ENCODE measurements around the gene FILIP1.

The FILIP1 gene

GRCh38 chr6:75467966-75468365, 25.6 kb downstream of the FILIP1 start:
- no peak overlapping the region for H3K23ac ChIP-seq (ENCODE audit: low read length)
- no peak overlapping the region for H3K4me3 ChIP-seq (ENCODE audit: low read depth, low read length)
- no peak for DNase-seq

GRCh38 chr6:75467284-75467683, 26.3 kb downstream of the FILIP1 start:
- Histone ChIP-seq H3K79me2 (ENCODE audit: control insufficient read depth, insufficient read depth, low read length, poor library complexity) (no peaks in the 10 kb centered on the region), H3K9ac (ENCODE audit: low read length) (no peak overlapping the region), H3K14ac (ENCODE audit: low read length) (no peak overlapping the region), H4K8ac (ENCODE audit: low read depth, low read length) (no peak overlapping the region), H2AFZ (ENCODE audit: insufficient read depth, low read length, poor library complexity) (no peak overlapping the region), H3K4ac (ENCODE audit: low read depth, low read length) (no peak overlapping the region), H3K4me2 (ENCODE audit: low read length) (no peak overlapping the region), H2BK120ac (ENCODE audit: insufficient read depth, low read length, poor library complexity) (no peak overlapping the region), H3K23ac (ENCODE audit: low read length) (no peak overlapping the region), H3K9me3 (ENCODE audit: insufficient read depth, low read depth, low read length) (no peaks in the 10 kb centered on the region), H3K4me1 (ENCODE audit: control insufficient read depth in 1 of 2, insufficient read depth in 2 of 2, low read length in 2 of 2) (no peaks in the 10 kb centered on the region), H2BK12ac (ENCODE audit: low read length) (no peak overlapping the region), H3K36me3 (ENCODE audit: control insufficient read depth in 1 of 2, insufficient read depth in 2 of 2, low read length in 2 of 2) (no peaks in the 10 kb centered on the region), H4K12ac (ENCODE audit: low read depth, low read length) (no peak overlapping the region), H4K91ac (ENCODE audit: low read depth, low read length) (no peak overlapping the region), H3K27me3 (ENCODE audit: insufficient read depth, low read length) (no peaks in the 10 kb centered on the region), H2BK5ac (ENCODE audit: low read depth, low read length, poor library complexity) (no peak overlapping the region), H2AK5ac (ENCODE audit: low read length) (no peak overlapping the region), H3K79me1 (ENCODE audit: low read length) (no peaks in the 10 kb centered on the region), H3K27ac (ENCODE audit: low read depth, low read length) (no peak overlapping the region), H3K4me3 (ENCODE audit: low read depth, low read length) (no peak overlapping the region), H3K18ac (ENCODE audit: low read length) (no peak overlapping the region)
- DNase-seq = no peak
- WGBS (ENCODE audit: extremely low coverage, insufficient coverage, insufficient read length) = no CpG with 5 or more reads among the region's 4 CpGs

More at GRCh38 chr6:75467966-75468365, 25.6 kb downstream of the FILIP1 start:
- H3K36me3 ChIP-seq (ENCODE audit: control insufficient read depth in 1 of 2, insufficient read depth in 2 of 2, low read length in 2 of 2) = no peaks in the 10 kb centered on the region
- H3K4me2 ChIP-seq (ENCODE audit: low read length) = no peak overlapping the region
- no peaks in the 10 kb centered on the region for H3K79me2 ChIP-seq (ENCODE audit: control insufficient read depth, insufficient read depth, low read length, poor library complexity)
- no peaks in the 10 kb centered on the region for H3K27me3 ChIP-seq (ENCODE audit: insufficient read depth, low read length)
- H2BK120ac ChIP-seq (ENCODE audit: insufficient read depth, low read length, poor library complexity) = no peak overlapping the region
- H3K27ac ChIP-seq (ENCODE audit: low read depth, low read length) = no peak overlapping the region
- no peak overlapping the region for H3K14ac ChIP-seq (ENCODE audit: low read length)
- no peak overlapping the region for H3K4ac ChIP-seq (ENCODE audit: low read depth, low read length)
- no peak overlapping the region for H2BK5ac ChIP-seq (ENCODE audit: low read depth, low read length, poor library complexity)
- no CpG with 5 or more reads among the region's 3 CpGs for WGBS (ENCODE audit: extremely low coverage, insufficient coverage, insufficient read length)
- no peaks in the 10 kb centered on the region for H3K9me3 ChIP-seq (ENCODE audit: insufficient read depth, low read depth, low read length)
- no peak overlapping the region for H2BK12ac ChIP-seq (ENCODE audit: low read length)
- H3K79me1 ChIP-seq (ENCODE audit: low read length) = no peaks in the 10 kb centered on the region
- no peak overlapping the region for H3K18ac ChIP-seq (ENCODE audit: low read length)
- H4K91ac ChIP-seq (ENCODE audit: low read depth, low read length) = no peak overlapping the region
- H3K9ac ChIP-seq (ENCODE audit: low read length) = no peak overlapping the region
- H3K4me1 ChIP-seq (ENCODE audit: control insufficient read depth in 1 of 2, insufficient read depth in 2 of 2, low read length in 2 of 2) = no peaks in the 10 kb centered on the region
- H4K8ac ChIP-seq (ENCODE audit: low read depth, low read length) = no peak overlapping the region
- no peak overlapping the region for H4K12ac ChIP-seq (ENCODE audit: low read depth, low read length)
- H2AK5ac ChIP-seq (ENCODE audit: low read length) = no peak overlapping the region
- no peak overlapping the region for H2AFZ ChIP-seq (ENCODE audit: insufficient read depth, low read length, poor library complexity)

DNA sequence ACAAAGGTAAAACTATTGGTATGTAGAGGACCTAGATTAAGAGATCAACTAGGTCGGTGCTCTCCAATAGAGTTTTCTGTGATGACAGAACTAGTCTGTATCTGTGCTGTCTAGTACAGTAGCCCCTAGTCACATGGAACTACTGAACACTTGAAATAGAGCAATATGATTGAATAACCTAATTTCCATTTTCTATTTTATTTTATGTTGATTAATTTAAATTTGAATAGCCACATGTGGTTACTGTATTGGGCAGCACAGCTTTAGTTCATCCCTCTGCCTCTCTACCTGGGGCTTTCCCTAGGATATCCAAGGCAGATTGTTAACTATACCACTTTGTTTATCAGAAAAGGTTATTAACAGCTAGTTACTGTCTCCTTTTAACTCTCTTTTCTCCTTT, 27.0 kb downstream of the FILIP1 start:
- no peak overlapping the region for H3K4ac ChIP-seq (ENCODE audit: low read depth, low read length)
- H3K36me3 ChIP-seq (ENCODE audit: control insufficient read depth in 1 of 2, insufficient read depth in 2 of 2, low read length in 2 of 2) = no peaks in the 10 kb centered on the region
- DNase-seq = no peak
- H3K4me1 ChIP-seq (ENCODE audit: control insufficient read depth in 1 of 2, insufficient read depth in 2 of 2, low read length in 2 of 2) = no peaks in the 10 kb centered on the region
- H3K27ac ChIP-seq (ENCODE audit: low read depth, low read length) = no peak overlapping the region
- no peak overlapping the region for H3K14ac ChIP-seq (ENCODE audit: low read length)
- H3K27me3 ChIP-seq (ENCODE audit: insufficient read depth, low read length) = no peaks in the 10 kb centered on the region
- H3K4me2 ChIP-seq (ENCODE audit: low read length) = no peak overlapping the region
- H3K79me1 ChIP-seq (ENCODE audit: low read length) = no peaks in the 10 kb centered on the region
- WGBS (ENCODE audit: extremely low coverage, insufficient coverage, insufficient read length) = no CpG with 5 or more reads among the region's 1 CpG
- H2BK12ac ChIP-seq (ENCODE audit: low read length) = no peak overlapping the region
- no peak overlapping the region for H3K4me3 ChIP-seq (ENCODE audit: low read depth, low read length)
- H4K91ac ChIP-seq (ENCODE audit: low read depth, low read length) = no peak overlapping the region
- no peaks in the 10 kb centered on the region for H3K9me3 ChIP-seq (ENCODE audit: insufficient read depth, low read depth, low read length)
- H3K9ac ChIP-seq (ENCODE audit: low read length) = no peak overlapping the region
- no peak overlapping the region for H2BK5ac ChIP-seq (ENCODE audit: low read depth, low read length, poor library complexity)
- no peak overlapping the region for H3K23ac ChIP-seq (ENCODE audit: low read length)
- no peak overlapping the region for H2AK5ac ChIP-seq (ENCODE audit: low read length)
- no peak overlapping the region for H4K8ac ChIP-seq (ENCODE audit: low read depth, low read length)
- H3K18ac ChIP-seq (ENCODE audit: low read length) = no peak overlapping the region
- no peaks in the 10 kb centered on the region for H3K79me2 ChIP-seq (ENCODE audit: control insufficient read depth, insufficient read depth, low read length, poor library complexity)
- H4K12ac ChIP-seq (ENCODE audit: low read depth, low read length) = no peak overlapping the region
- H2BK120ac ChIP-seq (ENCODE audit: insufficient read depth, low read length, poor library complexity) = no peak overlapping the region
- H2AFZ ChIP-seq (ENCODE audit: insufficient read depth, low read length, poor library complexity) = no peak overlapping the region

GRCh38 chr6:75463908-75464307, 29.7 kb downstream of the FILIP1 start:
- no peak for DNase-seq
- Histone ChIP-seq H3K79me2 (ENCODE audit: control insufficient read depth, insufficient read depth, low read length, poor library complexity) (no peaks in the 10 kb centered on the region), H3K14ac (ENCODE audit: low read length) (no peak overlapping the region), H3K4me1 (ENCODE audit: control insufficient read depth in 1 of 2, insufficient read depth in 2 of 2, low read length in 2 of 2) (no peaks in the 10 kb centered on the region), H3K79me1 (ENCODE audit: low read length) (no peaks in the 10 kb centered on the region), H3K9me3 (ENCODE audit: insufficient read depth, low read depth, low read length) (no peaks in the 10 kb centered on the region), H2AK5ac (ENCODE audit: low read length) (no peak overlapping the region), H3K9ac (ENCODE audit: low read length) (no peak overlapping the region), H3K18ac (ENCODE audit: low read length) (no peak overlapping the region), H4K8ac (ENCODE audit: low read depth, low read length) (no peak overlapping the region), H3K4me3 (ENCODE audit: low read depth, low read length) (no peak overlapping the region), H3K27ac (ENCODE audit: low read depth, low read length) (no peak overlapping the region), H3K4ac (ENCODE audit: low read depth, low read length) (no peak overlapping the region), H4K91ac (ENCODE audit: low read depth, low read length) (no peak overlapping the region), H3K36me3 (ENCODE audit: control insufficient read depth in 1 of 2, insufficient read depth in 2 of 2, low read length in 2 of 2) (no peaks in the 10 kb centered on the region), H3K4me2 (ENCODE audit: low read length) (no peak overlapping the region), H2BK12ac (ENCODE audit: low read length) (no peak overlapping the region), H2AFZ (ENCODE audit: insufficient read depth, low read length, poor library complexity) (no peak overlapping the region), H4K12ac (ENCODE audit: low read depth, low read length) (no peak overlapping the region), H2BK5ac (ENCODE audit: low read depth, low read length, poor library complexity) (no peak overlapping the region), H3K27me3 (ENCODE audit: insufficient read depth, low read length) (no peaks in the 10 kb centered on the region), H2BK120ac (ENCODE audit: insufficient read depth, low read length, poor library complexity) (no peak overlapping the region), H3K23ac (ENCODE audit: low read length) (no peak overlapping the region)
- WGBS (ENCODE audit: extremely low coverage, insufficient coverage, insufficient read length) = no CpG with 5 or more reads among the region's 1 CpG
